ENCODE measurements around the gene TRIM33. TPM values are rescaled to one million over a fixed set of nuclear protein-coding genes. Genes with fewer than 3 reads are reported as not detected.

The TRIM33 gene
- total and polyA plus RNA-seq, 2 experiments from 2014 or later, result 50.3 to 51.1 TPM

DNA sequence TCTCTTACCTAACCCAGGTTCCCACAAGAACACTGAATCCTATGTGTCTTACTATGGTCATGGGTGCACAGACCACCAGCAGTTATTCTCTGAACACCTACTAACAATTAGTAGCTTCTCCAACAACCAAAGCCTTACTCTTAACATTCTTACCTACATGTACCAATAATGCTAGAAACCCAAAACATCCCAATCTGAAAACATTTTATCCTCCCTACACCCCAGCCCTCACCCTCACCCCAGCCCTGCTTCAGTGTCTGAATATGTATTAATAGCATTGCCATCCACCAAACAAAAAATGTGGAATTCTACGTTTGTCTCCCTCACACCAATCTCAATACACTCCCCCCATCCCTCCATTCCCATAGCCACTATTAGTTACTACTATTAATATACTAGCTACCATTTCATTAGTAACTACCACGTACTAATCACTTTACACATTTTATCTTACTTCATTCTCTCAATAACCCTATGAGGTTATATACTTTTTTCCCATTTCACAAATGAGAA is 2.6 kb downstream of the TRIM33 start:
- Histone ChIP-seq H3K36me3 (ENCODE audit: insufficient read depth) (no peaks in the 10 kb centered on the region), H3K79me2 (replicated peaks; ENCODE audit: insufficient read depth) (peaks cover 70% of the 10 kb centered on the region), H2AFZ (no peak overlapping the region), H3K4me1 (ENCODE audit: insufficient read depth) (peaks cover 37% of the 10 kb centered on the region), H3F3A (replicated peaks; ENCODE audit: low read depth) (peaks cover 7% of the 10 kb centered on the region; the same call in 1 of the 2 replicates), H3K9me2 (ENCODE audit: insufficient read depth) (no peaks in the 10 kb centered on the region), H3K27ac (ENCODE audit: low read depth) (no peak overlapping the region), H4K20me1 (replicated peaks; ENCODE audit: insufficient read depth) (peaks cover 55% of the 10 kb centered on the region), H3K4me2 (peak overlapping the region; percentile 81), H3K27me3 (ENCODE audit: insufficient read depth) (peaks cover 10% of the 10 kb centered on the region; the same call in 1 of the 2 replicates), H3K4me3 (peak overlapping the region; percentile 99)
- DNase-seq (ENCODE audit: low spot score) (no peak), ATAC-seq (no peak)
- H3K27me3 Mint-ChIP-seq (ENCODE audit: insufficient read depth, low read depth, poor library complexity), result peaks cover 10% of the 10 kb centered on the region
- H3K9me3 Mint-ChIP-seq, result no peaks in the 10 kb centered on the region; the same call in 2 of the 3 replicates
- H3K4me3 Mint-ChIP-seq, result peak overlapping the region; percentile 86
- peaks cover 19% of the 10 kb centered on the region for H3K36me3 Mint-ChIP-seq (ENCODE audit: low read depth)
- H3K27ac Mint-ChIP-seq, result no peak overlapping the region
- TF ChIP-seq EZH2 (IDR thresholded peaks at IDR 0.05; ENCODE audit: low read depth, unreplicated experiment) (no peak), POLR2AphosphoS5 (IDR thresholded peaks at IDR 0.05; ENCODE audit: low read depth) (no peak)
- peaks cover 38% of the 10 kb centered on the region for H3K4me1 Mint-ChIP-seq

- ATAC-seq, result no peak
- Histone ChIP-seq H3K4me3 (peak overlapping the region; percentile 99; the same call in 1 of the 2 replicates), H3K4me2 (peak overlapping the region; percentile 81)
- TF ChIP-seq NANOG (IDR thresholded peaks at IDR 0.05; ENCODE audit: borderline replicate concordance) (no peak), ZNF114 (CRISPR knock-in tag; IDR thresholded peaks at IDR 0.05) (no peak), EZH2phosphoT487 (IDR thresholded peaks at IDR 0.05; ENCODE audit: unreplicated experiment) (no peak), JUNB (IDR thresholded peaks at IDR 0.05; ENCODE audit: unreplicated experiment) (no peak), ZNF462 (CRISPR knock-in tag; IDR thresholded peaks at IDR 0.05) (no peak), EZH2 (IDR thresholded peaks at IDR 0.05; ENCODE audit: low read depth, unreplicated experiment) (no peak), ZNF331 (CRISPR knock-in tag; IDR thresholded peaks at IDR 0.05; ENCODE audit: low read depth) (no peak), POLR2AphosphoS5 (IDR thresholded peaks at IDR 0.05; ENCODE audit: low read depth) (no peak), ETS1 (IDR thresholded peaks at IDR 0.05) (no peak), REST (IDR thresholded peaks at IDR 0.05; ENCODE audit: unreplicated experiment) (no peak), CREB1 (CRISPR knock-in tag; IDR thresholded peaks at IDR 0.05; ENCODE audit: low read depth) (no peak)
Observed at GRCh38 chr1:114507513-114507912, 3.5 kb downstream of the TRIM33 start.

More at GRCh38 chr1:114507513-114507912, 3.5 kb downstream of the TRIM33 start:
- peak overlapping the region; percentile 86; the same call in 2 of the 3 replicates for H3K4me3 Mint-ChIP-seq
- H3K9me3 Mint-ChIP-seq, result no peaks in the 10 kb centered on the region; the same call in 2 of the 3 replicates
- peaks cover 79% of the 10 kb centered on the region for H3K79me2 ChIP-seq (replicated peaks; ENCODE audit: insufficient read depth)
- H3K36me3 ChIP-seq (ENCODE audit: insufficient read depth), result no peaks in the 10 kb centered on the region
- peaks cover 34% of the 10 kb centered on the region for H3K4me1 ChIP-seq (ENCODE audit: insufficient read depth)
- no peak for DNase-seq (ENCODE audit: low spot score)
- H3K36me3 Mint-ChIP-seq (ENCODE audit: low read depth), result peaks cover 19% of the 10 kb centered on the region
- H3K4me1 Mint-ChIP-seq, result peaks cover 33% of the 10 kb centered on the region
- H4K20me1 ChIP-seq (replicated peaks; ENCODE audit: insufficient read depth), result peaks cover 55% of the 10 kb centered on the region
- peaks cover 5% of the 10 kb centered on the region; the same call in 1 of the 2 replicates for H3K27me3 ChIP-seq (ENCODE audit: insufficient read depth)
- peak overlapping the region; percentile 6; the same call in 1 of the 2 replicates for H3K27ac Mint-ChIP-seq
- no peak overlapping the region for H2AFZ ChIP-seq
- H3K27ac ChIP-seq (ENCODE audit: low read depth), result no peak overlapping the region
- no peaks in the 10 kb centered on the region for H3K9me2 ChIP-seq (ENCODE audit: insufficient read depth)
- peaks cover 7% of the 10 kb centered on the region; the same call in 1 of the 2 replicates for H3F3A ChIP-seq (replicated peaks; ENCODE audit: low read depth)
- H3K27me3 Mint-ChIP-seq (ENCODE audit: insufficient read depth, low read depth, poor library complexity), result peaks cover 8% of the 10 kb centered on the region

Data from GM23338 (cell line).